GM18951 (cell line): ENCODE results near the gene PAQR3.
A peak's percentile ranks its signal among the peaks of the same experiment; 100 is the strongest.

Experiments used
- POLR2A ChIP-seq: IDR thresholded peaks from 4 replicates; pipeline ENCODE4 v1.6.1; 2011; ENCODE audit warnings: mild to moderate bottlenecking; ENCODE audit not compliant: insufficient read length, insufficient read depth; ENCODE audit errors: extremely low read depth
- in situ Hi-C: fragments of 300-500 bp; cut with MboI; formaldehyde crosslinking; loops from one replicate; pipeline ENCODE4 v1.12.0; 2022; ENCODE audit warnings: low sequenced_read_pairs, mixed read lengths, inconsistent platforms; ENCODE audit not compliant: unreplicated experiment

The PAQR3 gene, protein sequence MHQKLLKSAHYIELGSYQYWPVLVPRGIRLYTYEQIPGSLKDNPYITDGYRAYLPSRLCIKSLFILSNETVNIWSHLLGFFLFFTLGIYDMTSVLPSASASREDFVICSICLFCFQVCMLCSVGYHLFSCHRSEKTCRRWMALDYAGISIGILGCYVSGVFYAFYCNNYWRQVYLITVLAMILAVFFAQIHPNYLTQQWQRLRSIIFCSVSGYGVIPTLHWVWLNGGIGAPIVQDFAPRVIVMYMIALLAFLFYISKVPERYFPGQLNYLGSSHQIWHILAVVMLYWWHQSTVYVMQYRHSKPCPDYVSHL

DNA sequence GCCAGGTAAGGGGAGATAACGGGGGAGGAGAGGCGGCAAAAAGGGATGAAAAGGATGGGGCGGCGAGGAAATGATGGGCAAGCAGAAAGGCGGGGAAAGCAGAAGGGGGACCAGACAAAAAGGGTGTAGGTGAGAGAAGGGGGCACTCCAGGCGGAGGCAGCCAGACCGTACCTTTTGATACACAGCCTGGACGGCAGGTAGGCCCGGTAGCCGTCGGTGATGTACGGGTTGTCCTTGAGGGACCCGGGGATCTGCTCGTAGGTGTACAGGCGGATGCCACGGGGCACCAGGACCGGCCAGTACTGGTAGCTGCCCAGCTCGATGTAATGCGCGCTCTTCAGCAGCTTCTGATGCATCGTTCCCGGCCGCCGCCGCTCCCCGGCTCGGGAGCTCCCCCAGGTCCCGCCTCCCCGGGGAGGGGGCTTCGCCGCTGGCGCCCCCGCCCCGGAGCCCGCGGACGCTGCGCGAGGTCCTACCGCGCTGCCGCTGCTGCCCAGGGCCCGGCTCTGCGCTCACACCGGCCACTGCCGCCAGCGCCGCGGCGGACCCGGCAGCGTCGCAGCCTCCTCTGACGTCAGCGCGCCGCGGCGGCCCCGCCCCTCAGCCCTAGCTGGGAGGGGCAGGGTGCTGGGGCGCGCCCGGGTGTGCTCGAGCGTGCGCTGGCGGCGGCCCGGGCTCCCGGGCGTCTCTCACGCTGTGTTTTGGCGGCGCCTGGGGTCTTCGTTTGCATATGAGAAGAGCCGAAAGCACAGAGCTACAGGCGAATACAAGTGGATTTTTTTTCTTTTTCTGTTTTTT is at the start of gene PAQR3:
PAQR3 (minus strand) TSS at position 571 of the 799 bp plus-strand sequence; CDS start at position 357, 214 bp downstream.
- in situ Hi-C loops, result no loop called here
- TF ChIP-seq POLR2A, result peak; percentile 95

DNA sequence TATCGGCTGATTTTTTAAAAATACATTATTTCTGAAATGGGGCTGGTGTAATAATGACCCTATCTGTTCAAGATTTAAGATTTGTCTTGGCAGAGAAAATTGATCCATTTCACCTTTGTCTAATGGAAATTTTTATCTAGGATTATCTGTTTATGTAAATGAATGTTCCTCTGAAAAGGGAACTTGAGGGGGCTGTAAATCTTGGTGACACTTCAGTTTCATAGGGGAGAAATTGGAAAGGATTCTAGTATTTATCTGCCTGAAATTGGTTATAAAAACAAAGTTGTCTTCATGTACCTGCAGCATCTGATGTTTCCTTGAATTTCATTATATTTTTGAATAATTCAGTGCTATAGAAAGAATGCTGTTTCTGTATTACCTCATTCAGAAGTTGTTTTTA is 48.4 kb upstream of the PAQR3 start:
- in situ Hi-C loops, result no loop called here
- no peak for TF ChIP-seq POLR2A

- TF ChIP-seq POLR2A, result no peak
- in situ Hi-C loops, result no loop called here
These were observed 45.4 kb upstream of the PAQR3 start for GRCh38 chr4:78984593-78984992.

DNA sequence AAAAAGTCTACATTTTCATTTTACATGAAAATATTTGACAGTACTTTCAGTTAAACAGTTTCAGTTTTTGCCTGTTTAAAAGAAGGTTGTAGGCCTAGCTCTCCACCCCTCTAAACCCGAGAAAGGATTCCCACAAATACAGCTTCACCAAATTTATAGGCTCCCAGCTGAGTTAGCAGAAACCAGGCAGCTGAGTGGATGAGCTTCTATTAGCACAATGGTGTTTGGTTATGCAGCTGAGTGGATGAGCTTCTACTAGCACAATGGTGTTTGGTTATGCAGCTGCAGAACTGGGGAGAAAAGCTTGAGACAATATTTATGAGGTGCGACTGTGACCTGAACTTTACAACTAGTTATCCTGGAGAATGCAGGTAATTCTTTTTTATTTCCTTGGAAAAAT is 36.6 kb upstream of the PAQR3 start:
- in situ Hi-C loops, result no loop called here

GRCh38 chr4:78971776-78972175 is 32.5 kb upstream of the PAQR3 start:
- in situ Hi-C loops, result loop anchor here (25.0 kb wide), 2 partner anchors 416 to 1241 kb away; no protein-coding TSS in a partner anchor
- no peak for TF ChIP-seq POLR2A

More for the DNA sequence above, 36.6 kb upstream of the PAQR3 start:
- TF ChIP-seq POLR2A, result no peak

DNA sequence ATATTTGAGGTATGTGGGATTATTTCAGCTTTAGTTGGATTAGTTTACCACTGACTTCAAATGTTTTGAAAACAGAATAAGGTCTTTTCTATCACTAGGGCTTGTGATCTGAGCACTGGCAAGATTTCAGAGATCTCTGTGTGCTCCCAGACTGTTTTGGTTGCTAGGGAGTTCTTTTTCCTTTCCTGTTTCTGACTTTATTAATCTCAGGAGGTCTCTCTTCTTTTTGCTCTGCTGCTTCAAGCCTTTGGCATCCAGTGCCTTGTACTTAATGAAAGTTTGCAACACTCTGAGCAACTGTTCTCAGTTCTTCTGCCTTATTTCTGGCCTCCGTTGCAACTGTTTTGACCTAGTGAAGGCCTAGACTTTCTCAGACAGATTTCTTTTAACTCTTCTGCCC is 32.1 kb upstream of the PAQR3 start:
- in situ Hi-C loops, result loop anchor here (25.0 kb wide), 2 partner anchors 416 to 1241 kb away; no protein-coding TSS in a partner anchor
- no peak for TF ChIP-seq POLR2A

GRCh38 chr4:78962597-78963115 is 23.4 kb upstream of the PAQR3 start:
- no peak for TF ChIP-seq POLR2A
- in situ Hi-C loops, result loop anchor here (25.0 kb wide), 2 partner anchors 425 to 1250 kb away; no protein-coding TSS in a partner anchor

- in situ Hi-C loops, result loop anchor here (25.0 kb wide), 2 partner anchors 426 to 1251 kb away; no protein-coding TSS in a partner anchor
- TF ChIP-seq POLR2A, result no peak
These were observed 21.7 kb upstream of the PAQR3 start for GRCh38 chr4:78960926-78961325.

- in situ Hi-C loops, result loop anchor here (25.0 kb wide), 2 partner anchors 430 to 1255 kb away; no protein-coding TSS in a partner anchor
- no peak for TF ChIP-seq POLR2A
These were observed 17.7 kb upstream of the PAQR3 start for GRCh38 chr4:78956975-78957374.

- no peak for TF ChIP-seq POLR2A
- in situ Hi-C loops, result loop anchor here (25.0 kb wide), 2 partner anchors 433 to 1258 kb away; no protein-coding TSS in a partner anchor
These were observed 14.8 kb upstream of the PAQR3 start for GRCh38 chr4:78953769-78954666.

DNA sequence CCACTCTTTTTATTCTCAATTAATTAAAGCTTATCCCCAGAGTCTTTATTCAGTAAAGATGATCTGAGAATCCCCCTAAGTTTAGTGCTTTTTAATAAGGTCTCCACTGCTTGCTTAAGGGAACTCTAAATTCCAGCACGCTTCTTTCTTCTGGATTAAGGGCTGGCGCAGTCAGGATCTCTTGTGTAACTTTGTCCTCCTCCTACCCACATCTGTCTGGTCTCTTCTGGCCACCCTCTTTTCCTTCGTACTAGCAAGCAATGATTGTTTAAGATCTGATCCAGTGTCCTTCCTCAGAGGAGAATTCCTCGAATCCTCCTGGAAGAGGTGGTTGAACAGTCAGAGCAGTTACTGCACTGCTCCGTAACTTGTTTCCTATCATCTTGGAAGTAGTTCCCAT is 14.0 kb upstream of the PAQR3 start:
- TF ChIP-seq POLR2A, result no peak
- in situ Hi-C loops, result loop anchor here (25.0 kb wide), 2 partner anchors 434 to 1259 kb away; no protein-coding TSS in a partner anchor

GRCh38 chr4:78951862-78952472 is 12.7 kb upstream of the PAQR3 start:
- no peak for TF ChIP-seq POLR2A
- in situ Hi-C loops, result loop anchor here (25.0 kb wide), 2 partner anchors 435 to 1260 kb away; no protein-coding TSS in a partner anchor
